Large intestine (tissue), 3 donors: ENCODE results near the gene HES6. TPM values are rescaled to one million over a fixed set of nuclear protein-coding genes. Genes with fewer than 3 reads are reported as not detected.

Experiments used
- DNase-seq, 2 donors: peaks; one replicate each; pipeline versions ENCODE4 v3.0.0 to v3.0.0-alpha.2; 2013
- H3K27ac ChIP-seq: one replicate; pipeline ENCODE4 v1.5.1; 2013; ENCODE audit warnings: low read length
- H3K27me3 ChIP-seq: 2 replicates; pipeline ENCODE4 v1.6.1; 2013; ENCODE audit warnings: low read length; ENCODE audit not compliant: control insufficient read depth, insufficient read depth
- H3K36me3 ChIP-seq: 2 replicates; pipeline ENCODE4 v1.6.1; 2013; ENCODE audit warnings: low read length; ENCODE audit not compliant: control insufficient read depth, insufficient read depth
- H3K4me1 ChIP-seq: one replicate; pipeline ENCODE4 v1.6.1; 2013; ENCODE audit warnings: low read length; ENCODE audit not compliant: control insufficient read depth, insufficient read depth
- H3K4me3 ChIP-seq: one replicate; pipeline ENCODE4 v1.5.1; 2013; ENCODE audit warnings: low read length
- H3K9me3 ChIP-seq: one replicate; pipeline ENCODE4 v1.6.1; 2013; ENCODE audit warnings: mild to moderate bottlenecking, low read depth, low read length, moderate library complexity; ENCODE audit not compliant: control insufficient read depth
- WGBS: methylation state at CpG from one replicate; pipeline ENCODE4 v1.1.5; 2013; ENCODE audit warnings: low lambda C conversion rate; ENCODE audit not compliant: insufficient coverage; 5-methylcytosine and 5-hydroxymethylcytosine counted together
- polyA plus RNA-seq: library from polyadenylated mRNA; unstranded; fragments of 120-200 nt; gene quantifications from one replicate; pipeline ENCODE4 v1.2.1, GENCODE V29; 2013

The HES6 gene
- polyA plus RNA-seq, 1 donor: 24.4 TPM

- WGBS: 100% methylated on average over 1 of the region's 2 CpGs
- Histone ChIP-seq H3K4me3 (no peak overlapping the region), H3K27ac (no peak overlapping the region), H3K36me3 (peaks cover 64% of the 10 kb centered on the region), H3K4me1 (no peaks in the 10 kb centered on the region), H3K27me3 (no peaks in the 10 kb centered on the region), H3K9me3 (no peaks in the 10 kb centered on the region)
- no peak for DNase-seq
Measured at GRCh38 chr2:238190445-238190844, 49.4 kb downstream of the HES6 start.

Other genes starting within 250 kb of the HES6 start
- 21.5 TPM for gene SCLY, start 179.0 kb downstream of the HES6 start, polyA plus RNA-seq
- 1.5 TPM for gene ESPNL, start 139.7 kb downstream of the HES6 start, polyA plus RNA-seq
- gene KLHL30, start 101.4 kb downstream of the HES6 start, polyA plus RNA-seq: 0.12 TPM
- gene ERFE, start 81.1 kb downstream of the HES6 start, polyA plus RNA-seq: 0.94 TPM
- 47.1 TPM for gene ILKAP, start 36.3 kb downstream of the HES6 start, polyA plus RNA-seq
- 13.5 TPM for gene PER2, start 48.6 kb upstream of the HES6 start, polyA plus RNA-seq
- 10.6 TPM for gene TRAF3IP1, start 80.5 kb upstream of the HES6 start, polyA plus RNA-seq
- 20.8 TPM for gene ASB1, start 186.9 kb upstream of the HES6 start, polyA plus RNA-seq